ENCODE results near the gene STK40. TPM values are rescaled to one million over a fixed set of nuclear protein-coding genes. Genes with fewer than 3 reads are reported as not detected.

The STK40 gene
- total and polyA plus RNA-seq, 9 of the 15 experiments (the other 6 are each of a cell fraction or from before 2014, with no cell fraction given): 0.69 to 94.3 (median 39.1) TPM

DNA sequence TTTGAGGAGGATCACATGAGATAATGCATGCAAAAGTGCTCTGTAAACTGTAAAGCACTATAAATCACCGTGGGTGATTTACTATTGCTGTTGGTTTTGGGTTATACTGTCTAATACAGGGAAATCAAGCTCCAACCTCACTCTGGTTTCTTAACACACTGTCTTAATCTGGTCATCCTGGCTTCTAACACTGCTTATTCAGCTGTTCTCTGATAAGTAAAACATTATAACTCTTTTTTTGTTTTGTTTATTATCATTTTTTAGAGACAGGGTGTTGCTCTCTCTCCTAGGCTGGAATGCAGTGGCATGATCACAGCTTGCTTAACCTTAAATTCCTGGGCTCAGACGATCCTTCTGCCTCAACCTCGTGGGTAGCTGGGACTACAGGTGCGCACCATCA is 33.8 kb upstream of the STK40 start (continued):
- TF ChIP-seq, protein P1, sequence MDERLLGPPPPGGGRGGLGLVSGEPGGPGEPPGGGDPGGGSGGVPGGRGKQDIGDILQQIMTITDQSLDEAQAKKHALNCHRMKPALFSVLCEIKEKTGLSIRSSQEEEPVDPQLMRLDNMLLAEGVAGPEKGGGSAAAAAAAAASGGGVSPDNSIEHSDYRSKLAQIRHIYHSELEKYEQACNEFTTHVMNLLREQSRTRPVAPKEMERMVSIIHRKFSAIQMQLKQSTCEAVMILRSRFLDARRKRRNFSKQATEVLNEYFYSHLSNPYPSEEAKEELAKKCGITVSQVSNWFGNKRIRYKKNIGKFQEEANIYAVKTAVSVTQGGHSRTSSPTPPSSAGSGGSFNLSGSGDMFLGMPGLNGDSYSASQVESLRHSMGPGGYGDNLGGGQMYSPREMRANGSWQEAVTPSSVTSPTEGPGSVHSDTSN (CRISPR knock-in tag; IDR thresholded peaks at IDR 0.05; ENCODE audit: low read depth): no peak
- TF ChIP-seq, protein P1 (tag; conservative IDR thresholded peaks at IDR 0.05; ENCODE audit: low read depth): 0 out of 2 replicates have a peak, but pooled peaks have one; percentile 29

DNA sequence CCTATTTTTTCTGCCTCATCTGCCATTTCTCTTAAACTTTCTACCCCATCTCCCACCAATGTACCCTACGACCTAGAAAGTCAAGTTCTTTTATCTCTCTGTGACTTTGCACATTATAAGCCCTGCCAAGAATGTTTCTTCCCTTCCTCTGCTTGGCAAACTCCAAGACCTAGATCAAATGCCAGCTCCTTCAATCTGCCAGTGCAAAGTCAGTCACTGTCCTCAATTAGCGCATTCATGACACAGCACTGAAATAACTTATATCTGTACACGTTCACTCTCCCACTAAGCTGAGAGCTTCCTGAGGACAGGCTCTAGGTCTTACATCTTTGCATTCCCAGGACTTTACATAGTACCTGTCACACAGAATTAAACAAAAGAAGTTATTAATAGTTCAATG is 33.4 kb upstream of the STK40 start:
- Histone ChIP-seq H3K9ac (ENCODE audit: insufficient read depth in 1 of 2, low read depth in 2 of 2, low read length in 2 of 2) (no peak overlapping the region), H3K9me3 (replicated peaks; ENCODE audit: control insufficient read depth, insufficient read depth, low read depth, low read length) (no peaks in the 10 kb centered on the region), H2AFZ (ENCODE audit: low read depth, low read length) (no peak overlapping the region), H3K27ac (ENCODE audit: extremely low read depth, low read depth, low read length) (no peak overlapping the region), H3K79me2 (ENCODE audit: control insufficient read depth, insufficient read depth, low read length) (no peaks in the 10 kb centered on the region), H3K36me3 (ENCODE audit: control insufficient read depth, insufficient read depth, low read length) (no peaks in the 10 kb centered on the region), H3K4me3 (no peak overlapping the region), H3K9me1 (ENCODE audit: control insufficient read depth, insufficient read depth, low read length) (no peaks in the 10 kb centered on the region), H3K27me3 (ENCODE audit: control insufficient read depth in 2 of 2, insufficient read depth in 2 of 2, low read length in 2 of 2) (no peaks in the 10 kb centered on the region), H3K4me2 (ENCODE audit: insufficient read depth, low read length) (no peak overlapping the region), H3K4me1 (replicated peaks in 1 of 2; ENCODE audit: control insufficient read depth in 2 of 2, insufficient read depth in 2 of 2, low read length in 2 of 2) (peaks cover 0 to 3% of the 10 kb centered on the region in 2 experiments; a peak in 2 of 5 replicates), H4K20me1 (replicated peaks; ENCODE audit: control insufficient read depth, insufficient read depth, low read length) (no peaks in the 10 kb centered on the region)
- in situ Hi-C loops (cut with MboI): no loop called here
- 51% methylated on average over 3 of the region's 3 CpGs for WGBS (ENCODE audit: insufficient coverage, low coverage, missing lambda C conversion rate)
- intact Hi-C loops (cut with micrococcal nuclease): no loop called here
- BruUV-seq (replicated peaks): no TSS peak
- FAIRE-seq: no peak
- ChIA-PET CTCF (ENCODE audit: low intra/inter-chr PET ratio) (interaction anchor here (3.0 kb wide), 1 partner anchor 319 kb away, joined by 27 read pairs; no protein-coding TSS in a partner anchor), POLR2A (interaction anchor here (1.0 to 1.3 kb wide), 3 partner anchors 13 to 33 kb away, joined by 3 to 4 read pairs (median 4); no protein-coding TSS in a partner anchor)
- DNase-seq (ENCODE audit: extremely low read depth in 1 of 4, low spot score in 3 of 4): no peak
- ATAC-seq: no peak
- TF ChIP-seq ESRRB (CRISPR knock-in tag; IDR thresholded peaks at IDR 0.05; ENCODE audit: borderline replicate concordance): no peak
- TF ChIP-seq ZNF507 (tag; conservative IDR thresholded peaks at IDR 0.05): no peak
- TF ChIP-seq SMAD1 (IDR thresholded peaks at IDR 0.05; ENCODE audit: low read depth, low read length, partially characterized antibody): no peak
- TF ChIP-seq TCF3 (CRISPR knock-in tag; IDR thresholded peaks at IDR 0.05): no peak
- no peak for TF ChIP-seq HMG20A (CRISPR knock-in tag; conservative IDR thresholded peaks at IDR 0.05)
- TF ChIP-seq MYNN (IDR thresholded peaks at IDR 0.05): no peak
- TF ChIP-seq MYNN (CRISPR knock-in tag; IDR thresholded peaks at IDR 0.05): no peak
- no peak for TF ChIP-seq ZNF583 (CRISPR knock-in tag; IDR thresholded peaks at IDR 0.05)
- TF ChIP-seq, protein P2, sequence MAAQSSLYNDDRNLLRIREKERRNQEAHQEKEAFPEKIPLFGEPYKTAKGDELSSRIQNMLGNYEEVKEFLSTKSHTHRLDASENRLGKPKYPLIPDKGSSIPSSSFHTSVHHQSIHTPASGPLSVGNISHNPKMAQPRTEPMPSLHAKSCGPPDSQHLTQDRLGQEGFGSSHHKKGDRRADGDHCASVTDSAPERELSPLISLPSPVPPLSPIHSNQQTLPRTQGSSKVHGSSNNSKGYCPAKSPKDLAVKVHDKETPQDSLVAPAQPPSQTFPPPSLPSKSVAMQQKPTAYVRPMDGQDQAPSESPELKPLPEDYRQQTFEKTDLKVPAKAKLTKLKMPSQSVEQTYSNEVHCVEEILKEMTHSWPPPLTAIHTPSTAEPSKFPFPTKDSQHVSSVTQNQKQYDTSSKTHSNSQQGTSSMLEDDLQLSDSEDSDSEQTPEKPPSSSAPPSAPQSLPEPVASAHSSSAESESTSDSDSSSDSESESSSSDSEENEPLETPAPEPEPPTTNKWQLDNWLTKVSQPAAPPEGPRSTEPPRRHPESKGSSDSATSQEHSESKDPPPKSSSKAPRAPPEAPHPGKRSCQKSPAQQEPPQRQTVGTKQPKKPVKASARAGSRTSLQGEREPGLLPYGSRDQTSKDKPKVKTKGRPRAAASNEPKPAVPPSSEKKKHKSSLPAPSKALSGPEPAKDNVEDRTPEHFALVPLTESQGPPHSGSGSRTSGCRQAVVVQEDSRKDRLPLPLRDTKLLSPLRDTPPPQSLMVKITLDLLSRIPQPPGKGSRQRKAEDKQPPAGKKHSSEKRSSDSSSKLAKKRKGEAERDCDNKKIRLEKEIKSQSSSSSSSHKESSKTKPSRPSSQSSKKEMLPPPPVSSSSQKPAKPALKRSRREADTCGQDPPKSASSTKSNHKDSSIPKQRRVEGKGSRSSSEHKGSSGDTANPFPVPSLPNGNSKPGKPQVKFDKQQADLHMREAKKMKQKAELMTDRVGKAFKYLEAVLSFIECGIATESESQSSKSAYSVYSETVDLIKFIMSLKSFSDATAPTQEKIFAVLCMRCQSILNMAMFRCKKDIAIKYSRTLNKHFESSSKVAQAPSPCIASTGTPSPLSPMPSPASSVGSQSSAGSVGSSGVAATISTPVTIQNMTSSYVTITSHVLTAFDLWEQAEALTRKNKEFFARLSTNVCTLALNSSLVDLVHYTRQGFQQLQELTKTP (IDR thresholded peaks at IDR 0.05; ENCODE audit: low read depth in 1 of 2, partially characterized antibody in 2 of 2): no peak
- no peak for TF ChIP-seq ELF4 (CRISPR knock-in tag; IDR thresholded peaks at IDR 0.05)
- no peak for TF ChIP-seq JUND (IDR thresholded peaks at IDR 0.05; ENCODE audit: borderline replicate concordance, low read depth, low read length)
- no peak for TF ChIP-seq JUND (tag; IDR thresholded peaks at IDR 0.05; ENCODE audit: borderline replicate concordance, low read depth, low read length)
- no peak for TF ChIP-seq CTBP1 (IDR thresholded peaks at IDR 0.05; ENCODE audit: borderline replicate concordance)
